ENCODE results near the gene PLEKHH2. TPM values are rescaled to one million over a fixed set of nuclear protein-coding genes. Genes with fewer than 3 reads are reported as not detected.

The PLEKHH2 gene
- total RNA-seq (10 to 100 TPM; 23.3 to 29.1 TPM), polyA plus RNA-seq (ENCODE audit: insufficient read length in 6 of 6) (100 to 1,000 TPM; 199 to 363 (median 238) TPM)
- long read RNA-seq, donor 1, partial matches to known transcripts: 133 of 134 reads
- long read RNA-seq, donor 1, other reads (novel, unspliced or antisense): 0 of 134 reads
- long read RNA-seq, donor 2, full-length matches to known transcripts: 2 of 134 reads
- long read RNA-seq, donor 2, partial matches to known transcripts: 126 of 134 reads
- long read RNA-seq, donor 2, other reads (novel, unspliced or antisense): 6 of 134 reads
- long read RNA-seq, donor 3, partial matches to known transcripts: 31 of 31 reads
- long read RNA-seq, donor 3, other reads (novel, unspliced or antisense): 0 of 31 reads
- long read RNA-seq, donor 4, partial matches to known transcripts: 6 of 12 reads
- long read RNA-seq, donor 4, other reads (novel, unspliced or antisense): 6 of 12 reads
- long read RNA-seq, donor 5, partial matches to known transcripts: 118 of 125 reads
- long read RNA-seq, donor 5, other reads (novel, unspliced or antisense): 5 of 125 reads
- long read RNA-seq, donor 6, partial matches to known transcripts: 69 of 70 reads
- long read RNA-seq, donor 6, other reads (novel, unspliced or antisense): 0 of 70 reads
- long read RNA-seq, donor 7, full-length matches to known transcripts: 4 of 83 reads
- long read RNA-seq, donor 7, partial matches to known transcripts: 79 of 83 reads
- long read RNA-seq, donor 7, other reads (novel, unspliced or antisense): 0 of 83 reads
- long read RNA-seq, donor 8, partial matches to known transcripts: 73 of 74 reads
- long read RNA-seq, donor 8, other reads (novel, unspliced or antisense): 0 of 74 reads
- long read RNA-seq, donor 9: 0 reads
- long read RNA-seq, donor 10, partial matches to known transcripts: 2 of 3 reads
- long read RNA-seq, donor 10, other reads (novel, unspliced or antisense): 1 of 3 reads
- long read RNA-seq, donor 11: 0 reads
- long read RNA-seq, donor 12, partial matches to known transcripts: 54 of 55 reads
- long read RNA-seq, donor 12, other reads (novel, unspliced or antisense): 0 of 55 reads

- Histone ChIP-seq H3K9me3 (peaks cover 0 to 6% of the 10 kb centered on the region in 2 donors), H3K27me3 (peaks cover 2 to 60% of the 10 kb centered on the region in 2 donors), H3K4me3 (peak within 1 kb of the TSS; percentile 63 to 84), H3K27ac (peak within 1 kb of the TSS; percentile 55 to 77), H3K36me3 (no peaks in the 10 kb centered on the region), H3K4me1 (peaks cover 0 to 17% of the 10 kb centered on the region in 2 donors)
- ATAC-seq (peak; percentile 98), DNase-seq (peak; percentile 91 to 96 (median 92))
- TF ChIP-seq CTCF (IDR thresholded peaks at IDR 0.05): no peak
- intact Hi-C loops (cut with DNase I): no loop called here
Measured at GRCh38 chr2:43637030-43637803, at the start of gene PLEKHH2. Gene PLEKHH2, plus strand, starts transcription at chr2:43637260. Its CDS starts 7,414 bp downstream, at chr2:43644674.

GRCh38 chr2:43592443-43592842 lies 44.6 kb upstream of the PLEKHH2 start:
- no peak overlapping the region for H3K4me3 ChIP-seq
- ATAC-seq (no peak), DNase-seq (no peak)
- no peak overlapping the region for H3K27ac ChIP-seq
- H3K27me3 ChIP-seq: no peaks in the 10 kb centered on the region
- TF ChIP-seq CTCF (IDR thresholded peaks at IDR 0.05): no peak
- peaks cover 10 to 30% of the 10 kb centered on the region in 2 donors for H3K4me1 ChIP-seq
- no peaks in the 10 kb centered on the region for H3K9me3 ChIP-seq
- intact Hi-C loops (cut with DNase I): no loop called here
- H3K36me3 ChIP-seq: peaks cover 0 to 32% of the 10 kb centered on the region in 2 donors

- peak; percentile 74 for ATAC-seq
- no peaks in the 10 kb centered on the region for H3K9me3 ChIP-seq
- H3K27ac ChIP-seq: peak overlapping the region in 1 of 2 donors; percentile 2
- H3K4me3 ChIP-seq: no peak overlapping the region
- intact Hi-C loops (cut with DNase I): no loop called here
- peaks cover 10 to 30% of the 10 kb centered on the region in 2 donors for H3K4me1 ChIP-seq
- TF ChIP-seq CTCF (IDR thresholded peaks at IDR 0.05): no peak
- H3K36me3 ChIP-seq: peaks cover 0 to 32% of the 10 kb centered on the region in 2 donors
- peak in 2 of 4 donors; percentile 46 to 66 for DNase-seq
- H3K27me3 ChIP-seq: no peaks in the 10 kb centered on the region
Measured at GRCh38 chr2:43593254-43593653, 43.8 kb upstream of the PLEKHH2 start.

- no peaks in the 10 kb centered on the region for H3K9me3 ChIP-seq
Measured at GRCh38 chr2:43594875-43595274, 42.2 kb upstream of the PLEKHH2 start.

More at GRCh38 chr2:43594875-43595274, 42.2 kb upstream of the PLEKHH2 start:
- ATAC-seq (no peak), DNase-seq (no peak)
- TF ChIP-seq CTCF (IDR thresholded peaks at IDR 0.05): no peak
- Histone ChIP-seq H3K36me3 (peaks cover 0 to 22% of the 10 kb centered on the region in 2 donors), H3K27me3 (no peaks in the 10 kb centered on the region), H3K4me1 (peaks cover 10 to 30% of the 10 kb centered on the region in 2 donors), H3K4me3 (peak overlapping the region; percentile 60 to 83), H3K27ac (peak overlapping the region in 1 of 2 donors; percentile 92)
- intact Hi-C loops (cut with DNase I): no loop called here
